A549 (cell line): ENCODE results near the gene MIA2. TPM values are rescaled to one million over a fixed set of nuclear protein-coding genes. Genes with fewer than 3 reads are reported as not detected.
A peak's percentile ranks its signal among the peaks of the same experiment; 100 is the strongest.

Source experiments
- ATAC-seq, 2 experiments: fragments of 200-7000 bp in 1 of 2; fragments of >200 bp in 1 of 2; cut with Nextera tagmentation in 1 of 2; cut with Tn5 transposase in 1 of 2; 3 replicates each; pipeline versions ENCODE4 v1.8.0 to v1.9.1; 2018 to 2020; ENCODE audit warnings: mild to moderate bottlenecking in 1 of 2, moderate library complexity in 1 of 2
- CTCF ChIA-PET: fragments of 300-600 bp; sonication (Branson Sonifier 250); formaldehyde crosslinking; extraction: SDS; loops from one replicate; lab custom pipeline; 2021; ENCODE audit warnings: antibody characterized with exemption, inconsistent platforms; lab: Yijun Ruan, JAX
- POLR2A ChIA-PET: fragments of 350-600 bp; formaldehyde crosslinking; extraction: SDS; loops from one replicate; lab custom pipeline; 2021; ENCODE audit warnings: antibody characterized with exemption, inconsistent platforms; lab: Yijun Ruan, JAX
- DNase-seq, 2 experiments: peaks; one replicate each; pipeline versions ENCODE4 v3.0.0 to v3.0.0-alpha.2; 2011 to 2016; ENCODE audit warnings: low read depth in 1 of 2, low spot score in 1 of 2
- FAIRE-seq: peaks from 2 replicates; lab custom pipeline; 2011; peaks lifted over from hg19 to GRCh38; lab: Jason Lieb, UNC
- H3K27ac ChIP-seq, 2 experiments: fragments of >200 bp; sonication (Bioruptor Twin); formaldehyde crosslinking; 3 replicates each; pipeline ENCODE4 v1.5.1; 2016 to 2017
- H3K4me1 ChIP-seq: fragments of >200 bp; sonication (Bioruptor Twin); formaldehyde crosslinking; 3 replicates; pipeline ENCODE4 v1.6.1; 2016
- H3K4me2 ChIP-seq: fragments of >200 bp; sonication (Bioruptor Twin); formaldehyde crosslinking; 3 replicates; pipeline ENCODE4 v1.6.1; 2016
- H3K4me3 ChIP-seq: fragments of >200 bp; sonication (Bioruptor Twin); formaldehyde crosslinking; 3 replicates; pipeline ENCODE4 v1.5.1; 2016
- H3K9me3 ChIP-seq: fragments of >200 bp; sonication (Bioruptor Twin); formaldehyde crosslinking; 3 replicates; pipeline ENCODE4 v1.6.1; 2016
- CHD2 ChIP-seq: fragments of 150-350 bp; IDR thresholded peaks from 2 replicates; pipeline ENCODE4 v1.6.1; 2014; ENCODE audit warnings: low read length; ENCODE audit not compliant: partially characterized antibody
- E2F6 ChIP-seq: IDR thresholded peaks from 2 replicates; pipeline ENCODE4 v1.6.1; 2012; ENCODE audit warnings: low read depth, borderline replicate concordance
- EHF ChIP-seq: fragments of 250-450 bp; sonication (Bioruptor Pico); IDR thresholded peaks from 2 replicates; pipeline ENCODE4 v1.5.0; 2020; ENCODE audit warnings: mild to moderate bottlenecking
- ELK1 ChIP-seq: fragments of 150-350 bp; IDR thresholded peaks from 2 replicates; pipeline ENCODE4 v1.6.1; 2014; ENCODE audit warnings: low read depth, mild to moderate bottlenecking, low read length
- FOSB ChIP-seq: fragments of 250-450 bp; sonication (Bioruptor Pico); IDR thresholded peaks from 2 replicates; pipeline ENCODE4 v1.5.0; 2020; ENCODE audit warnings: mild to moderate bottlenecking, moderate library complexity
- FOXS1 ChIP-seq: fragments of 250-450 bp; sonication (Bioruptor Pico); IDR thresholded peaks from 2 replicates; pipeline ENCODE4 v1.5.0; 2020; ENCODE audit warnings: mild to moderate bottlenecking, moderate library complexity
- HOXA7 ChIP-seq: fragments of 250-450 bp; sonication (Bioruptor Pico); IDR thresholded peaks from 2 replicates; pipeline ENCODE4 v1.5.0; 2020; ENCODE audit warnings: mild to moderate bottlenecking, moderate library complexity
- JUNB ChIP-seq: fragments of >200 bp; sonication (Bioruptor Twin); formaldehyde crosslinking; IDR thresholded peaks from 2 replicates; pipeline ENCODE4 v1.6.1; 2016
- MAFK ChIP-seq: fragments of 450-650 bp; IDR thresholded peaks from 2 replicates; pipeline ENCODE4 v1.6.1; 2014; ENCODE audit not compliant: partially characterized antibody
- NFE2L2 ChIP-seq: fragments of 150-350 bp; conservative IDR thresholded peaks from 2 replicates; pipeline ENCODE4 v1.6.1; 2014; ENCODE audit warnings: low read length
- NPAS2 ChIP-seq: fragments of 250-450 bp; sonication (Bioruptor Pico); IDR thresholded peaks from 2 replicates; pipeline ENCODE4 v1.8.0; 2022; ENCODE audit warnings: mild to moderate bottlenecking, moderate library complexity, borderline replicate concordance
- POLR2AphosphoS2 ChIP-seq: conservative IDR thresholded peaks from 2 replicates; pipeline ENCODE4 v1.6.1; 2012; ENCODE audit warnings: low read length, improper control_type of control experiment, inconsistent platforms
- RARB ChIP-seq: fragments of 250-450 bp; sonication (Bioruptor Pico); IDR thresholded peaks from 2 replicates; pipeline ENCODE4 v1.8.0; 2021; ENCODE audit warnings: mild to moderate bottlenecking, moderate library complexity
- REST ChIP-seq: fragments of 200-600 bp; sonication (generic); IDR thresholded peaks from 2 replicates; pipeline ENCODE4 v1.6.1; 2016; ENCODE audit warnings: antibody characterized with exemption, mild to moderate bottlenecking, moderate library complexity
- RNF2 ChIP-seq: fragments of 200-600 bp; sonication (generic); IDR thresholded peaks from 2 replicates; pipeline ENCODE4 v1.6.1; 2016; ENCODE audit warnings: low read depth, mild to moderate bottlenecking, antibody characterized with exemption, moderate library complexity, borderline replicate concordance
- TFCP2L1 ChIP-seq: fragments of 250-450 bp; sonication (Bioruptor Pico); IDR thresholded peaks from 2 replicates; pipeline ENCODE4 v1.5.0; 2021; ENCODE audit warnings: mild to moderate bottlenecking
- TP53 ChIP-seq: fragments of 250-450 bp; sonication (Bioruptor Pico); IDR thresholded peaks from 2 replicates; pipeline ENCODE4 v1.5.0; 2021; ENCODE audit warnings: mild to moderate bottlenecking, moderate library complexity
- ZC3H11A ChIP-seq: fragments of 450-650 bp; IDR thresholded peaks from 2 replicates; pipeline ENCODE4 v1.6.1; 2014; ENCODE audit warnings: antibody characterized with exemption, mild to moderate bottlenecking
- ZFP36 ChIP-seq: fragments of 450-650 bp; IDR thresholded peaks from 2 replicates; pipeline ENCODE4 v1.6.1; 2014; ENCODE audit warnings: borderline replicate concordance; ENCODE audit not compliant: partially characterized antibody
- WGBS: methylation state at CpG from one replicate; pipeline ENCODE4 v1.1.6; 2017; ENCODE audit errors: missing lambda C conversion rate; 5-methylcytosine and 5-hydroxymethylcytosine counted together
- polyA minus RNA-seq: library from RNA; depleted of rRNA, polyadenylated mRNA; stranded (reverse); fragments of >200 nt; gene quantifications from 2 replicates; pipeline ENCODE4 v1.2.3, GENCODE V29; 2011; rRNA and poly(A)+ RNA removed
- polyA plus RNA-seq, 4 experiments: library from polyadenylated mRNA; depleted of rRNA in 3 of 4; stranded (reverse); fragments of >200 nt; fragmentation: RNase III in 1 of 4; extraction: RNeasy Plus Mini Kit Qiagen cat#74134 plus additional on column Dnase treatment in 1 of 4; gene quantifications; 2 replicates in 3 of 4; 3 replicates in 1 of 4; pipeline ENCODE4 v1.2.3, GENCODE V29; 2011 to 2017

MIA2 gene
- polyA plus RNA-seq (2011; rRNA removed) (71.7 and 73.9 TPM in 2 replicates), polyA plus RNA-seq (2017; fragmentation: RNase III; extraction: RNeasy Plus Mini Kit Qiagen cat#74134 plus additional on column Dnase treatment) (22.9 to 25.6 TPM (median 25.4 TPM) in 3 replicates), polyA minus RNA-seq (23.1 and 26.2 TPM in 2 replicates)
- 8.5 and 12.4 TPM in 2 replicates for polyA plus RNA-seq (2012; cell fraction: cytosol; rRNA removed)
- polyA plus RNA-seq (2012; cell fraction: nucleus; rRNA removed): 10.4 and 16.1 TPM in 2 replicates

- Histone ChIP-seq H3K27ac (peak within 1 kb of the TSS; percentile 44 to 74), H3K4me1 (peaks cover 28% of the 10 kb centered on the region), H3K9me3 (no peaks in the 10 kb centered on the region), H3K4me3 (peak within 1 kb of the TSS; percentile 30), H3K4me2 (peak within 1 kb of the TSS; percentile 84)
- DNase-seq (peak in 1 of 2 experiments; percentile 12), FAIRE-seq (peak; percentile 23), ATAC-seq (peak in 1 of 2 experiments; percentile 51; a peak in 2 of 6 replicates)
- WGBS: 28% methylated on average over 7 of the region's 7 CpGs
- TF ChIP-seq MAFK: peak; percentile 44
- no peak for TF ChIP-seq ELK1
- POLR2A ChIA-PET: no interaction called here
- CTCF ChIA-PET: no interaction called here
Observed at GRCh38 chr14:39233680-39234326, at the start of gene MIA2. Gene MIA2 (plus strand): TSS chr14:39233915. CDS start chr14:39234115, 200 bp downstream.

- Histone ChIP-seq H3K9me3 (no peaks in the 10 kb centered on the region), H3K4me2 (no peak overlapping the region)
- WGBS: 89% methylated on average over 4 of the region's 4 CpGs
- TF ChIP-seq TP53 (CRISPR knock-in tag) (0 out of 2 replicates have a peak, but pooled peaks have one; percentile 25), JUNB (no peak)
- TF ChIP-seq, all 56 proteins: peak for 1
- DNase-seq: no peak
- Histone ChIP-seq H3K4me3 (no peak overlapping the region), H3K4me1 (peaks cover 10% of the 10 kb centered on the region; the same call in 2 of the 3 replicates), H3K27ac (no peak overlapping the region)
- FAIRE-seq: no peak
- ChIA-PET POLR2A (interaction anchor here (1.1 to 1.8 kb wide), 3 partner anchors 10 to 19 kb away, joined by 4 to 15 read pairs (median 9); partner anchors contain the start of genes PNN and TRAPPC6B), CTCF (interaction anchor here (0.6 to 1.1 kb wide), 3 partner anchors 47 to 184 kb away, joined by 3 read pairs; partner anchors contain the start of gene SEC23A)
- no peak for ATAC-seq
Observed at GRCh38 chr14:39184628-39185255, 49.0 kb upstream of the MIA2 start.

GRCh38 chr14:39185256-39186049 lies 48.3 kb upstream of the MIA2 start:
- peaks cover 10% of the 10 kb centered on the region; the same call in 2 of the 3 replicates for H3K4me1 ChIP-seq
- FAIRE-seq: no peak
- POLR2A ChIA-PET: interaction anchor here (1.1 to 1.8 kb wide), 4 partner anchors 10 to 81 kb away, joined by 4 to 15 read pairs (median 6); partner anchors contain the start of genes PNN and TRAPPC6B
- no peak overlapping the region for H3K4me2 ChIP-seq
- CTCF ChIA-PET: interaction anchor here (0.6 to 1.1 kb wide), 4 partner anchors 47 to 183 kb away, joined by 3 read pairs; partner anchors contain the start of gene SEC23A
- no peaks in the 10 kb centered on the region for H3K9me3 ChIP-seq
- ATAC-seq: peak in 1 of 2 experiments; percentile 2; a peak in 1 of 6 replicates
- H3K4me3 ChIP-seq: no peak overlapping the region
- WGBS: 78% methylated on average over 5 of the region's 5 CpGs
- DNase-seq: no peak
- no peak overlapping the region for H3K27ac ChIP-seq
- TF ChIP-seq NPAS2 (CRISPR knock-in tag) (no peak), RARB (CRISPR knock-in tag) (peak; percentile 85), FOSB (CRISPR knock-in tag) (no peak; the same call in 1 of the 2 replicates), REST (no peak), ZC3H11A (no peak), TFCP2L1 (CRISPR knock-in tag) (peak; percentile 3; the same call in 1 of the 2 replicates), HOXA7 (CRISPR knock-in tag) (peak; percentile 62; the same call in 1 of the 2 replicates), E2F6 (no peak), NFE2L2 (no peak), EHF (CRISPR knock-in tag) (no peak), ZFP36 (no peak), POLR2AphosphoS2 (no peak), RNF2 (no peak), FOXS1 (CRISPR knock-in tag) (no peak), CHD2 (no peak)
